IMR-90 (cell line): ENCODE data around the gene DOCK7. TPM values are rescaled to one million over a fixed set of nuclear protein-coding genes. Genes with fewer than 3 reads are reported as not detected.

ENCODE experiments used
- ATAC-seq: fragments of 200-7000 bp; cut with Tn5 transposase; 2 replicates; pipeline ENCODE4 v1.9.1; 2020; ENCODE audit warnings: low read depth, mild to moderate bottlenecking, moderate library complexity
- BruUV-seq: library from RNA; stranded (reverse); fragments of 400-500 nt; replicated peaks from 2 replicates; lab custom pipeline; 2021; lab: Mats Ljungman, UMichigan
- CTCF ChIA-PET: fragments of 300-600 bp; formaldehyde crosslinking; extraction: SDS; loops from one replicate; lab custom pipeline; 2021; ENCODE audit warnings: antibody characterized with exemption; lab: Yijun Ruan, JAX
- POLR2A ChIA-PET: fragments of 300-600 bp; sonication (Branson Sonifier 250); formaldehyde crosslinking; loops from one replicate; lab custom pipeline; 2022; ENCODE audit warnings: antibody characterized with exemption; ENCODE audit not compliant: unreplicated experiment; lab: Charles Lee
- DNase-seq: peaks from one replicate; pipeline ENCODE4 v3.0.0; 2013
- H2AFZ ChIP-seq: replicated peaks from 2 replicates; pipeline ENCODE3; 2013; ENCODE audit warnings: low read length, mild to moderate bottlenecking; ENCODE audit not compliant: poor library complexity
- H2AK5ac ChIP-seq: 2 replicates; pipeline ENCODE4 v1.6.1; 2013; ENCODE audit warnings: low read depth, low read length, inconsistent platforms
- H2AK9ac ChIP-seq: replicated peaks from 2 replicates; pipeline ENCODE3; 2013; ENCODE audit warnings: mild to moderate bottlenecking, low read depth, low read length, moderate library complexity; ENCODE audit not compliant: poor library complexity
- H2BK120ac ChIP-seq: 2 replicates; pipeline ENCODE4 v1.6.1; 2013; ENCODE audit warnings: low read depth, low read length, inconsistent platforms
- H2BK15ac ChIP-seq: 3 replicates; pipeline ENCODE4 v1.6.1; 2013; ENCODE audit warnings: low read depth, low read length, inconsistent platforms
- H2BK20ac ChIP-seq: 2 replicates; pipeline ENCODE4 v1.6.1; 2013; ENCODE audit warnings: low read depth, mild to moderate bottlenecking, inconsistent platforms, low read length, moderate library complexity
- H2BK5ac ChIP-seq: 2 replicates; pipeline ENCODE4 v1.6.1; 2013; ENCODE audit warnings: mild to moderate bottlenecking, low read depth, low read length, inconsistent platforms; ENCODE audit not compliant: poor library complexity, severe bottlenecking
- H3K14ac ChIP-seq: replicated peaks from 2 replicates; pipeline ENCODE4 v1.6.1; 2013; ENCODE audit warnings: low read depth, low read length, inconsistent platforms
- H3K18ac ChIP-seq: 2 replicates; pipeline ENCODE4 v1.6.1; 2013; ENCODE audit warnings: low read depth, low read length, control low read depth
- H3K23ac ChIP-seq: 2 replicates; pipeline ENCODE4 v1.6.1; 2013; ENCODE audit warnings: low read depth, low read length, inconsistent platforms
- H3K27ac ChIP-seq: 2 replicates; pipeline ENCODE4 v1.5.1; 2013; ENCODE audit warnings: mild to moderate bottlenecking, control low read depth, low read length; ENCODE audit not compliant: insufficient read depth
- H3K27me3 ChIP-seq: 2 replicates; pipeline ENCODE4 v1.6.1; 2013; ENCODE audit warnings: low read length; ENCODE audit not compliant: control insufficient read depth, insufficient read depth
- H3K36me3 ChIP-seq: 2 replicates; pipeline ENCODE4 v1.6.1; 2013; ENCODE audit warnings: low read length, mixed read lengths; ENCODE audit not compliant: control insufficient read depth, insufficient read depth
- H3K4ac ChIP-seq: 2 replicates; pipeline ENCODE4 v1.6.1; 2013; ENCODE audit warnings: low read depth, low read length, inconsistent platforms
- H3K4me1 ChIP-seq: 2 replicates; pipeline ENCODE4 v1.6.1; 2013; ENCODE audit warnings: low read length, mixed read lengths; ENCODE audit not compliant: control insufficient read depth, insufficient read depth
- H3K4me2 ChIP-seq: 2 replicates; pipeline ENCODE4 v1.6.1; 2013; ENCODE audit warnings: low read depth, mild to moderate bottlenecking, control low read depth, low read length, moderate library complexity
- H3K4me3 ChIP-seq: 2 replicates; pipeline ENCODE4 v1.5.1; 2013; ENCODE audit warnings: low read depth, mild to moderate bottlenecking, control low read depth, low read length, moderate library complexity; ENCODE audit not compliant: insufficient read depth
- H3K56ac ChIP-seq: 2 replicates; pipeline ENCODE4 v1.6.1; 2013; ENCODE audit warnings: low read length, inconsistent platforms; ENCODE audit not compliant: insufficient read depth; ENCODE audit errors: extremely low read depth
- H3K79me1 ChIP-seq, 2 experiments: 2 replicates each; pipeline ENCODE4 v1.6.1; 2013; ENCODE audit warnings: low read length in 2 of 2, inconsistent platforms in 1 of 2, low read depth in 1 of 2
- H3K9ac ChIP-seq: 2 replicates; pipeline ENCODE4 v1.6.1; 2013; ENCODE audit warnings: low read depth, low read length, control low read depth
- H3K9me1 ChIP-seq: 2 replicates; pipeline ENCODE4 v1.6.1; 2013; ENCODE audit warnings: low read length, inconsistent platforms; ENCODE audit not compliant: insufficient read depth
- H3K9me3 ChIP-seq: 2 replicates; pipeline ENCODE4 v1.6.1; 2013; ENCODE audit warnings: low read length; ENCODE audit not compliant: control insufficient read depth, insufficient read depth
- H4K20me1 ChIP-seq: 2 replicates; pipeline ENCODE4 v1.6.1; 2013; ENCODE audit warnings: low read length, inconsistent platforms; ENCODE audit not compliant: insufficient read depth
- H4K5ac ChIP-seq: 2 replicates; pipeline ENCODE4 v1.6.1; 2013; ENCODE audit warnings: mild to moderate bottlenecking, low read depth, low read length, control low read depth
- H4K8ac ChIP-seq, 2 experiments: 2 replicates each; pipeline ENCODE4 v1.6.1; 2013; ENCODE audit warnings: low read depth in 2 of 2, low read length in 2 of 2, control low read depth in 1 of 2, inconsistent platforms in 1 of 2
- H4K91ac ChIP-seq: 2 replicates; pipeline ENCODE4 v1.6.1; 2013; ENCODE audit warnings: low read depth, low read length, inconsistent platforms; ENCODE audit not compliant: insufficient read depth
- BHLHE40 ChIP-seq: fragments of 150-350 bp; IDR thresholded peaks from 2 replicates; pipeline ENCODE4 v1.6.1; 2016; ENCODE audit warnings: mild to moderate bottlenecking, low read depth, low read length
- CEBPB ChIP-seq: IDR thresholded peaks from 2 replicates; pipeline ENCODE4 v1.6.1; 2012; ENCODE audit warnings: low read depth, low read length, improper control_type of control experiment
- MAFK ChIP-seq: IDR thresholded peaks from 2 replicates; pipeline ENCODE4 v1.6.1; 2012; ENCODE audit warnings: low read depth, low read length, improper control_type of control experiment
- MAZ ChIP-seq: IDR thresholded peaks from 2 replicates; pipeline ENCODE4 v1.6.1; 2012; ENCODE audit warnings: low read depth, mild to moderate bottlenecking, low read length, improper control_type of control experiment, moderate library complexity, borderline replicate concordance
- MXI1 ChIP-seq: IDR thresholded peaks from 2 replicates; pipeline ENCODE4 v1.6.1; 2012; ENCODE audit warnings: low read depth, mild to moderate bottlenecking, low read length, moderate library complexity, borderline replicate concordance
- POLR2A ChIP-seq: IDR thresholded peaks from 2 replicates; pipeline ENCODE4 v1.6.1; 2012; ENCODE audit warnings: mild to moderate bottlenecking, low read depth, low read length
- RAD21 ChIP-seq: IDR thresholded peaks from 2 replicates; pipeline ENCODE4 v1.6.1; 2012; ENCODE audit warnings: low read length, improper control_type of control experiment
- RCOR1 ChIP-seq: IDR thresholded peaks from 2 replicates; pipeline ENCODE4 v1.6.1; 2012; ENCODE audit warnings: mild to moderate bottlenecking, low read length, improper control_type of control experiment; ENCODE audit not compliant: insufficient replicate concordance
- SMC3 ChIP-seq: fragments of 150-350 bp; IDR thresholded peaks from 2 replicates; pipeline ENCODE4 v1.6.1; 2016; ENCODE audit warnings: low read depth, mild to moderate bottlenecking, antibody characterized with exemption, low read length, moderate library complexity
- WGBS, 2 experiments: methylation state at CpG; one replicate each; pipeline versions ENCODE4 v1.1.5 to v1.1.7; 2013; ENCODE audit warnings: missing lambda C conversion rate in 2 of 2; ENCODE audit not compliant: insufficient read length in 1 of 2; ENCODE audit errors: extremely low coverage in 2 of 2; 5-methylcytosine and 5-hydroxymethylcytosine counted together
- dilution Hi-C: fragments of 300-500 bp; cut with HindIII; formaldehyde crosslinking; loops from one replicate; pipeline ENCODE4 v1.14.3; 2018; ENCODE audit warnings: low sequenced_read_pairs; ENCODE audit not compliant: unreplicated experiment
- in situ Hi-C: fragments of 300-500 bp; cut with MboI; formaldehyde crosslinking; loops from 3 replicates; pipeline ENCODE4 v1.14.3; 2019; ENCODE audit warnings: low sequenced_read_pairs, inconsistent platforms, mixed read lengths
- intact Hi-C: fragments of 100-400 bp; cut with micrococcal nuclease; formaldehyde crosslinking; loops from 2 replicates; pipeline ENCODE4 v1.10.0; 2022
- polyA plus RNA-seq, 3 experiments: library from polyadenylated mRNA; depleted of rRNA; stranded (reverse); fragments of >200 nt; gene quantifications; 2 replicates each; pipeline ENCODE4 v1.2.3, GENCODE V29; 2012; ENCODE audit warnings: low replicate concordance in 1 of 3
- total RNA-seq: library from RNA; depleted of rRNA; stranded (reverse); fragments of >200 nt; gene quantifications from 2 replicates; pipeline ENCODE4 v1.2.3, GENCODE V29; 2012
- TF ChIP-seq, protein P1 (sequence below): conservative IDR thresholded peaks from 2 replicates; pipeline ENCODE4 v1.5.1; 2012; ENCODE audit warnings: mild to moderate bottlenecking, low read depth, low read length, improper control_type of control experiment
- TF ChIP-seq, protein P2 (sequence below): fragments of 150-350 bp; IDR thresholded peaks from 2 replicates; pipeline ENCODE4 v1.6.1; 2016; ENCODE audit warnings: low read depth, mild to moderate bottlenecking, low read length, moderate library complexity, borderline replicate concordance

DOCK7 gene
- total and polyA plus RNA-seq, 2 of the 4 experiments (the other 2 are of a cell fraction), result 38.0 to 97.7 TPM

DNA sequence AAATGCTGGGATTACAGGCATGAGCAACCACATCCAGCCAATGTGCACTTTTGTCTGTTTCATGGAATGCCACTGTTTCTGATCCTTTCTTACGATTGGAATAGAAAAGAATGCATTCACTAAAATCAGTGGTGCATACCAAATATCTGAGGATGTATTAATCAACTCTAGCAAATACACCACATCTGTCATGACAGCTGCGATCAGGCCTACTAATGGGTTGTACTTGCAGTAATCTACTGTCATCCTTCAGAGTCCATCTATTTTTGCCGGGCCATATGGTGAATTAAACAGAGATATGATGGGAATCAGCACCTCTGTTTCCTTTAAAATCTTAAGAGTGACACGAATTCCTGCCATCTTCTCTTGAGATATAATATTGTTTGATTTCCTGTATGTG lies 259.8 kb downstream of the DOCK7 start:
- Histone ChIP-seq H3K9me1 (no peaks in the 10 kb centered on the region), H2AFZ (no peak overlapping the region), H3K27ac (no peak overlapping the region), H3K56ac (no peak overlapping the region), H2BK20ac (no peak overlapping the region), H2BK15ac (no peak overlapping the region), H3K27me3 (peaks cover 5% of the 10 kb centered on the region), H3K14ac (no peak overlapping the region), H3K9me3 (no peaks in the 10 kb centered on the region), H3K79me1 (no peaks in the 10 kb centered on the region), H3K4me3 (no peak overlapping the region), H4K8ac (no peak overlapping the region), H3K4me1 (no peaks in the 10 kb centered on the region), H4K20me1 (no peaks in the 10 kb centered on the region), H3K23ac (no peak overlapping the region), H2BK5ac (no peak overlapping the region), H3K4ac (no peak overlapping the region), H2AK5ac (no peak overlapping the region), H3K18ac (no peak overlapping the region), H2BK120ac (no peak overlapping the region), H3K4me2 (no peak overlapping the region), H3K36me3 (no peaks in the 10 kb centered on the region), H3K9ac (no peak overlapping the region), H4K5ac (no peak overlapping the region), H2AK9ac (no peak overlapping the region), H4K91ac (no peak overlapping the region)
- no TSS peak for BruUV-seq
- DNase-seq, result no peak
- dilution Hi-C loops (no loop called here), intact Hi-C loops (no loop called here), in situ Hi-C loops (no loop called here)
- no CpG with 5 or more reads among the region's 4 CpGs for WGBS, 2 experiments
- POLR2A ChIA-PET, result no interaction called here
- no peak for ATAC-seq
- TF ChIP-seq, protein P1, sequence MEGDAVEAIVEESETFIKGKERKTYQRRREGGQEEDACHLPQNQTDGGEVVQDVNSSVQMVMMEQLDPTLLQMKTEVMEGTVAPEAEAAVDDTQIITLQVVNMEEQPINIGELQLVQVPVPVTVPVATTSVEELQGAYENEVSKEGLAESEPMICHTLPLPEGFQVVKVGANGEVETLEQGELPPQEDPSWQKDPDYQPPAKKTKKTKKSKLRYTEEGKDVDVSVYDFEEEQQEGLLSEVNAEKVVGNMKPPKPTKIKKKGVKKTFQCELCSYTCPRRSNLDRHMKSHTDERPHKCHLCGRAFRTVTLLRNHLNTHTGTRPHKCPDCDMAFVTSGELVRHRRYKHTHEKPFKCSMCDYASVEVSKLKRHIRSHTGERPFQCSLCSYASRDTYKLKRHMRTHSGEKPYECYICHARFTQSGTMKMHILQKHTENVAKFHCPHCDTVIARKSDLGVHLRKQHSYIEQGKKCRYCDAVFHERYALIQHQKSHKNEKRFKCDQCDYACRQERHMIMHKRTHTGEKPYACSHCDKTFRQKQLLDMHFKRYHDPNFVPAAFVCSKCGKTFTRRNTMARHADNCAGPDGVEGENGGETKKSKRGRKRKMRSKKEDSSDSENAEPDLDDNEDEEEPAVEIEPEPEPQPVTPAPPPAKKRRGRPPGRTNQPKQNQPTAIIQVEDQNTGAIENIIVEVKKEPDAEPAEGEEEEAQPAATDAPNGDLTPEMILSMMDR, result no peak
- TF ChIP-seq CEBPB (no peak), MAFK (no peak), SMC3 (no peak), RCOR1 (no peak), MXI1 (no peak), RAD21 (no peak), BHLHE40 (no peak), POLR2A (no peak), MAZ (no peak)
- TF ChIP-seq, protein P2, sequence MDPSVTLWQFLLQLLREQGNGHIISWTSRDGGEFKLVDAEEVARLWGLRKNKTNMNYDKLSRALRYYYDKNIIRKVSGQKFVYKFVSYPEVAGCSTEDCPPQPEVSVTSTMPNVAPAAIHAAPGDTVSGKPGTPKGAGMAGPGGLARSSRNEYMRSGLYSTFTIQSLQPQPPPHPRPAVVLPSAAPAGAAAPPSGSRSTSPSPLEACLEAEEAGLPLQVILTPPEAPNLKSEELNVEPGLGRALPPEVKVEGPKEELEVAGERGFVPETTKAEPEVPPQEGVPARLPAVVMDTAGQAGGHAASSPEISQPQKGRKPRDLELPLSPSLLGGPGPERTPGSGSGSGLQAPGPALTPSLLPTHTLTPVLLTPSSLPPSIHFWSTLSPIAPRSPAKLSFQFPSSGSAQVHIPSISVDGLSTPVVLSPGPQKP, result no peak
- CTCF ChIA-PET, result no interaction called here
